EH (cell line): ENCODE results near the gene HMX3.
"Not testable (repeated sequence)": the region's sequence is repeated elsewhere in the genome, so short reads cannot be mapped to it uniquely, and the experiment has no call there.

Experiments
- DNase-seq: peaks from one replicate; pipeline ENCODE4 v3.0.0-alpha.2; 2015; ENCODE audit warnings: low read depth

HMX3 gene

DNA sequence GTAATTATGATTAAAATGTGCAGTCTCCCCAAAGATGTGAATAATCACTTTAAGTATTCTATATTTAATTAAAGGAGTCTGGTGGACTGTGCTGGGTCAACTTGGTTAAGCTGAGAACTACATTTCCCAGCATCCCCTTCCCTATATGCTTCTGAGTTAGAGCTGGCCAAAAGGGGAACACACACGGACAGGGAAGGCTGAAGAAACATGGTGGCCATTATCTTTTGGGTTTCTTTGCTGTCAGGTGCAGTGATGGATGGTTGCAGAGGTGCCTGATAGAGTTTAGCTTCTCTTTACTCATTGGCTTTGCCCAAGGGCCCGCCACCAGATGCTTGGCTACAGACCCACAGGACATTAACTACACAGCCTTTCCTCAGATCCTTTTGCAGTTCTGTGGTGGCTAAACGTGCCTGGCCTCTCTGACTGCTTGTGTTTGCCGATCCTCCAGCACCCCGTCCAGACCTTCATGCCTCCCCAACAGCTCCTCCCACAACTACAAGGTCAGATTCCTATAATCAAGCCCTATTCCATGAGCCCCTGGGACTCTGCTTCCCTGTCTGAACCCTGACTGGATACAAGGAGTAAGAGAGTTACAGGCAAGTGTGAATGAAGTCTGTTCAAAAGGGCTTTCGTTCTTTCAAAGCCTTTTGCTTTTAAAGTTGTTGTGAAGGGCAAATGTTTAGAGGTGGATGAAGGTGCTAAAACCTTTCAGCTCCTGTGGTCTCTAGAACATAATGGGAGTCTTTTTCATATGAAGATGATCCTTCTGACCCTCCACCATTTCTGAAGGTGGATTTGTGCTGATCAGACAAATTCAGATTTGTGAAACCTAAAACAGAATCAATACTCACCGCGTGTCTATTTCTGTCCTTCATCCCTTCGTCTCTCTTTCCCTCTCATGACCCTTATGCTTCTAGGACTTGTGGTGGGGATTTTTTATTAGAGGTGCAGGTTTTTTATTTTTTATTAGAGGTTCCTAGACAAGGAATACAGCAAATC, 39.9 kb downstream of the HMX3 start:
- no peak for DNase-seq

DNA sequence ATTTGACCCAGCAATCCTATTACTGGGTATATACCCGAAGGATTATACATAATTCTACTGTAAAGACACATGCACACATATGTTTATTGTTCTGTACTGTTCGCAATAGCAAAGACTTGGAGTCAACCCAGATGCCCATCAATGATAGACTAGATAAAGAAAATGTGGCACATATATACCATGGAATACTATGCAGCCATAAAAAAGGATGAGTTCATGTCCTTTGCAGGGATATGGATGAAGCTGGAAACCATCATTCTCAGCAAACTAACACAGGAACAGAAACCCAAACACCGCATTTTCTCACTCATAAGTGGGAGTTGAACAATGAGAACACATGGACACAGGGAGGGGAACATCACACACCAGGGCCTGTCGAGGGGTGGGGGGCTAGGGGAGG, 42.6 kb downstream of the HMX3 start:
- DNase-seq, result not testable (repeated sequence)

DNA sequence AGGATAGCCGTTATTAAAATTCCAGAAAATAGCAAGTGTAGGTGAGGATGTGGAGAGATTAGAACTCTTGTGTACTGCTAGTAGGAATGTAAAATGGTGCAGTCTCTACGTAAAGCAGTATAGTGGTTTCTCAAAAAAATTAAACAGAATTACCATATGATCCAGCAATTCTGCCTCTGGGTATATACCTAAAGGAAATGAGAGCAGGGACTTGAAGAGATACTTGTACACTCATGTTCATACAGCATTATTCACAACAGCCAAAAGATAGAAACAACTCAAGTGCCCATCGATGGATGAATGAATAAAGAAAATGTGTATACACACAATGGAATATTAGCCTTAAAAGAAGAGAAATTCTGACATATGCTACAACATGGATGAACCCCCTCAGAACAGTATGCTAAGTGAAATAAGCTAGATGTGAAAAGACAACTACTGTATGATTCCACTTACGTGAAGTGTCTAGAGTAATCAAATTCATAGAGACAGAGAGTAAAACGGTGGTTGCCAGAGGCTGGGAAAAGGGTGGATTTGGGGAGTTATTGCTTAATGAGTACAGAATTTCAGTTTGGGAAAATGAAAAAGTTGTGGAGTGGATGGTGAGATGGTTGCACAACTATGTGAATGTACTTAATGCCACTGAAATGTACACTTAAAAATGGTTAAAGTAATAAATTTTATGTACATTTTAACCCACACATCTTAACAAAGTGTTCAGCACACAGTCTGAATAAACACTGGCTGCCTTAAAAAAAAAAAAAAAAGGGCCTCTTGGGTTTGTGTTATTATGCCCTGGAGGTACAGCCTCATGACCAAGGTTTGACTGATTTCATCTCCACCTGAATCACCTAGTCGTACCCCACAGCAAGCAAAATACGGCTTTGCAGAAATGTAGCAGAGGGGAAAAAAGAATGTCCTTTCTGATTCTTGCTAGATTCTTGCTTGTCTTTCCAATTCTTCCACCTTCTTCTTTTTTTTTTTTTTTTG, 44.6 kb downstream of the HMX3 start:
- DNase-seq, result no peak

DNA sequence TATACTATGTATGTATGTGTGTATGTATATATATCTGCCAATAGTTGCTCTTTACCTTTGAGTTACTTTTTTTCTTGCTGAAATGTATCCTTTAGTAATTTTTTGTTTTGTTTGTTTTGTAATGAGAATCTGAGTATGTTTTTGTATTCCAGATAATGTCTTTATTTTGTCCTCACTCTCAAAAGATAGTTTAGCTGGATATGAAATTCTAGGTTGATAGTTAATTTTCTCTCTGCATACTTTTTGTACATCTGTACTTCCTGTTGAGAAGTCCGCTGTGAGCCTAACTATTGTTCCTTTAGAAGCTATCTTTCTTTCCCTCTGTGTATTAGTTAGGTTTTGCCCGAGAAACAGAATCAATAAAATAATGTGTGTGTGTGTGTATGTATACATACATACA, 48.0 kb downstream of the HMX3 start:
- no peak for DNase-seq

DNA sequence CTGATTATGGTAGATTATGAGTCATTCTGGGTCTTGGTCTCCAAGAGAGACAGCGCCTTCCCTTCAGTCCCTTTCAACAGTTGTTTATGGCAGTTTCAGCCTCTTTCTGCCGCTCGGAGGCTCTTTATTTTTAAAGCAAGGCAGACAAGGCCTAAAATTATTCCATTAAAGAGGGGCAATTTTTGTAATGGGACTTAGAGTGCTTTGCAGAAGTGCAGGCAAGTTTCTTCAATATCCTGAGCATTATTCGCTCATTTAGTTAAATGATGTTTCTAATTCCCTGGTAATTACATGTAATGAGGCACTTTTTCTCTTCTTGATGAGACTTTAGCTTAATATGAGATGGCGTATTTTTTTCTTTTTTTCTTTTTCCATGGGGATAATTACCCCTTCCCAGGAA, 52.0 kb downstream of the HMX3 start:
- no peak for DNase-seq
